ENCODE measurements around the gene PLP2.
A peak's percentile ranks its signal among the peaks of the same experiment; 100 is the strongest.
"Not testable (repeated sequence)": the region's sequence is repeated elsewhere in the genome, so short reads cannot be mapped to it uniquely, and the experiment has no call there.

Gene PLP2

GRCh38 chrX:49164589-49165360 is 6.9 kb upstream of the PLP2 start:
- H3K4me1 ChIP-seq (ENCODE audit: control insufficient read depth, low read depth, low read length) = peaks cover 6% of the 10 kb centered on the region
- H3K4me3 ChIP-seq (ENCODE audit: low read length) = no peak overlapping the region
- no peaks in the 10 kb centered on the region for H3K36me3 ChIP-seq (ENCODE audit: control insufficient read depth, low read depth, low read length)
- H3K27me3 ChIP-seq (ENCODE audit: control insufficient read depth, insufficient read depth, low read length) = peaks cover 22% of the 10 kb centered on the region
- H3K27ac ChIP-seq (ENCODE audit: low read length) = no peak overlapping the region
- H3K9ac ChIP-seq (ENCODE audit: low read length) = no peak overlapping the region
- no peaks in the 10 kb centered on the region for H3K9me3 ChIP-seq (ENCODE audit: control insufficient read depth, low read depth, low read length)

GRCh38 chrX:49165901-49166881 is 5.5 kb upstream of the PLP2 start:
- Histone ChIP-seq H3K4me1 (ENCODE audit: control insufficient read depth, low read depth, low read length) (peaks cover 6% of the 10 kb centered on the region), H3K27me3 (ENCODE audit: control insufficient read depth, insufficient read depth, low read length) (peaks cover 27% of the 10 kb centered on the region), H3K9ac (ENCODE audit: low read length) (no peak overlapping the region), H3K9me3 (ENCODE audit: control insufficient read depth, low read depth, low read length) (no peaks in the 10 kb centered on the region), H3K36me3 (ENCODE audit: control insufficient read depth, low read depth, low read length) (no peaks in the 10 kb centered on the region), H3K27ac (ENCODE audit: low read length) (no peak overlapping the region), H3K4me3 (ENCODE audit: low read length) (peak overlapping the region; percentile 52)

GRCh38 chrX:49166914-49167739 is 4.6 kb upstream of the PLP2 start:
- Histone ChIP-seq H3K27me3 (ENCODE audit: control insufficient read depth, insufficient read depth, low read length) (peaks cover 29% of the 10 kb centered on the region), H3K4me1 (ENCODE audit: control insufficient read depth, low read depth, low read length) (peaks cover 6% of the 10 kb centered on the region), H3K9me3 (ENCODE audit: control insufficient read depth, low read depth, low read length) (no peaks in the 10 kb centered on the region), H3K27ac (ENCODE audit: low read length) (no peak overlapping the region), H3K4me3 (ENCODE audit: low read length) (peak overlapping the region; percentile 52), H3K36me3 (ENCODE audit: control insufficient read depth, low read depth, low read length) (no peaks in the 10 kb centered on the region), H3K9ac (ENCODE audit: low read length) (no peak overlapping the region)

GRCh38 chrX:49167740-49168108 is 4.0 kb upstream of the PLP2 start:
- Histone ChIP-seq H3K36me3 (ENCODE audit: control insufficient read depth, low read depth, low read length) (no peaks in the 10 kb centered on the region), H3K4me3 (ENCODE audit: low read length) (peak overlapping the region; percentile 52), H3K4me1 (ENCODE audit: control insufficient read depth, low read depth, low read length) (peaks cover 6% of the 10 kb centered on the region), H3K9ac (ENCODE audit: low read length) (no peak overlapping the region), H3K9me3 (ENCODE audit: control insufficient read depth, low read depth, low read length) (no peaks in the 10 kb centered on the region), H3K27ac (ENCODE audit: low read length) (no peak overlapping the region), H3K27me3 (ENCODE audit: control insufficient read depth, insufficient read depth, low read length) (peaks cover 29% of the 10 kb centered on the region)

- H3K36me3 ChIP-seq (ENCODE audit: control insufficient read depth, low read depth, low read length) = no peaks in the 10 kb centered on the region
- H3K4me1 ChIP-seq (ENCODE audit: control insufficient read depth, low read depth, low read length) = peaks cover 6% of the 10 kb centered on the region
- no peak overlapping the region for H3K27ac ChIP-seq (ENCODE audit: low read length)
- H3K27me3 ChIP-seq (ENCODE audit: control insufficient read depth, insufficient read depth, low read length) = peaks cover 27% of the 10 kb centered on the region
- no peaks in the 10 kb centered on the region for H3K9me3 ChIP-seq (ENCODE audit: control insufficient read depth, low read depth, low read length)
- peak overlapping the region; percentile 41 for H3K4me3 ChIP-seq (ENCODE audit: low read length)
- H3K9ac ChIP-seq (ENCODE audit: low read length) = no peak overlapping the region
These were observed 632 bp downstream of the PLP2 start for GRCh38 chrX:49172280-49172780.

GRCh38 chrX:49173544-49173943 is 1.8 kb downstream of the PLP2 start:
- not testable (repeated sequence) for H3K36me3 ChIP-seq (ENCODE audit: control insufficient read depth, low read depth, low read length); H3K27ac ChIP-seq (ENCODE audit: low read length); H3K4me3 ChIP-seq (ENCODE audit: low read length); H3K9ac ChIP-seq (ENCODE audit: low read length); H3K9me3 ChIP-seq (ENCODE audit: control insufficient read depth, low read depth, low read length); H3K4me1 ChIP-seq (ENCODE audit: control insufficient read depth, low read depth, low read length)
- peaks cover 27% of the 10 kb centered on the region for H3K27me3 ChIP-seq (ENCODE audit: control insufficient read depth, insufficient read depth, low read length)

DNA sequence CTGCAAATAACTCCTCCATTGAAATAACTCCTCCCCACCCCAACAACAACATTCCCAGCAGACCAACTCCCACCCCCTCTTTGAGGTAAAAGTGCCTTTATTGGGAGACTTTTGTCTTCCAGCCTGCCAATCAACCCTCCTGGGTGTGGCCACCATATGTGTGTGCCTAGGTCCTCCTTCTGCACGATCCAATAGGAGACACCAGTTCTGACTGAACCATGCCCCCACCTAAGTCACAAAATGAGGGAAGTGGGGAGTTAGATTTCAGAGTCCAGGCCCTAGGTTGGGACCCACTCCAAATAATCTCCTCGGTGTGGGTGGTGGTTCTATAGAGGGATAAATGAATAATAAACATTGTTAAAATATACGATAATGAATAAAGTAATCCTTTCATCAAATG is 3.0 kb downstream of the PLP2 start:
- no peaks in the 10 kb centered on the region for H3K4me1 ChIP-seq (ENCODE audit: control insufficient read depth, low read depth, low read length)
- no peak overlapping the region for H3K4me3 ChIP-seq (ENCODE audit: low read length)
- peaks cover 5% of the 10 kb centered on the region for H3K36me3 ChIP-seq (ENCODE audit: control insufficient read depth, low read depth, low read length)
- no peak overlapping the region for H3K27ac ChIP-seq (ENCODE audit: low read length)
- H3K9me3 ChIP-seq (ENCODE audit: control insufficient read depth, low read depth, low read length) = peaks cover 4% of the 10 kb centered on the region
- H3K27me3 ChIP-seq (ENCODE audit: control insufficient read depth, insufficient read depth, low read length) = peaks cover 27% of the 10 kb centered on the region
- no peak overlapping the region for H3K9ac ChIP-seq (ENCODE audit: low read length)

DNA sequence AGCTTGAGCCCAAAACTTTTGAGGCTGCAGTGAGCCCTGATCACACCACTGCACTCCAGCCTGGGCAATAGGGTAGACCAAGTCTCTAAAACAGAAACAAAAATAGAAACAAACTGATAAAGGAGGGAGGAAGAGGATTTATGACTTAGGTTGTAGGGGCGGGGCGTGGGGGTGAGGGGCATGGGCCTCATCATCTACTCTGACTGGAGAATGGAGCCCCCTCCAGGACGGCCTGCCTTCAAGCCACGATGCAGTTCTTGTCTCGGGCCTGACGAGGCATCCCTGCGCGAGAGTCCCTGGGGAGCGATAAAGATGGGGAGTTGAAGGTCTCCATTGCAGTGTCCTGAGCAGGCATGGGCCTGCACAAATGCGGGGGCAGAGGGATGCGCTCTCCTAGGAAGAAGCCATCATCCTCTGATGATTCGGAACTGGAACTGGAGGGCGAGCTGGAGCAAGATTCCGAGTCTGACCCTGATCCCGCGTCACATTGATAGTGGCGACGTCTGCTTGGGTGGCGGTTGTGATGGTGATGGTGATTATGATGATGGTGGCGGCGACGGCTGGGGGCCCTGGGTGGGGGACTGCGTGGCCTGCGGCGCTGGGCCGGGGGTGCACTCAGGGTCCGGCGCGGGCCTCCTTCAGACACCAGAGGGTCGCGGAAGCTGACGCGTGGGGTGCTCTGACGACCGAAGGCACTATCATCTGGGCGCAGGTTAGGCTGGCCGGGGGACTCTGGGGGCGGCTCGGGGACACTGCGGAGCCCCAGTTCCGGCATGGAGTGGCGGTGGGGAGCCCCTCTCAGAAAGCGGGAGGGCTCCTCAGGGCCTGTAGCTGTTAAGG is 4.0 kb downstream of the PLP2 start:
- H3K4me3 ChIP-seq (ENCODE audit: low read length) = no peak overlapping the region
- no peak overlapping the region for H3K27ac ChIP-seq (ENCODE audit: low read length)
- H3K27me3 ChIP-seq (ENCODE audit: control insufficient read depth, insufficient read depth, low read length) = peaks cover 27% of the 10 kb centered on the region
- H3K9me3 ChIP-seq (ENCODE audit: control insufficient read depth, low read depth, low read length) = peaks cover 7% of the 10 kb centered on the region
- no peaks in the 10 kb centered on the region for H3K4me1 ChIP-seq (ENCODE audit: control insufficient read depth, low read depth, low read length)
- no peak overlapping the region for H3K9ac ChIP-seq (ENCODE audit: low read length)
- peaks cover 5% of the 10 kb centered on the region for H3K36me3 ChIP-seq (ENCODE audit: control insufficient read depth, low read depth, low read length)

DNA sequence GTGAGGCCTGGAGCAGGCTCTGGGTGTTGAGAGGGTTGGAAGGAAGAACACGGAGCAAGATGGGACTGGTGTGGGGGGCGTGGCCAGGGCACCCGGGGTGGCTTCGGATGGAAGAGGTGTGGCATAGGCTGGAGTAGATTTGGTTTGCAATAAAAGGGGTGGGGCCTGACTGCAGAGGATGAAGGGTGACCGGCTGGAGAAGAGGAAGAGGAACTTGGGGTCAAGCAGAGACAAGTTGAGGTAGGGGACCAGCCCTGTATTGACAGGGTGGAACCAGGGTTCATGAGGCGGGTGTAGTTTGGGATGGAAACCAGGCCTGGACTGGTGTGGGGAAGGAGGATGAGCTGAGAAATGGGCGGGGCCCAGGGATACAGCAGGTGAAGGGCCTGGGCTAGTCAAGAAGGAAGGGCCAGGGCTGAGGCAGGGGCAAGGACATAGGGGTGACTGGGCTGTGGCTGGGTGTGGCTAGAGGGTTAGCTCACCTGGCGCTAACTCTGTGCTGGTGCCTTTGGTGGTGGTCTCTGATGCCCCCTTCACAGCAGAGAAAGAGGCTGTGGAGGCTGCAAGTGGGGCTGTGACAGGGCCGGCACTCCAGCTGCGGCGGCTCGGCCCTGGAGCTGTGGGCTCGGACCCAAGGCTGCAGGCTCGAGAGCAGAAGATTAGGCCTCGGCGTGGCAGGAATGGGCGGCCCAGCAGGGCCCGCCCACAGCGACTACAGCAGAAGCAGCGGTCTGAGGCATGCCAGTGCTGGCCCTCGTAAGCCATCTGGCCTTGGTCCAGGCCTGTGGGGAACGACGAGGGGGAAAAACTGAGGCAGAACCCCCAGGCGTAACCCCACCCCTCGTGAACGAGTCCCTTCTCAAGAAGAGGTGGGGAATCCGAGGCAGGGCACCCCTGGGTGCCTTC is 5.0 kb downstream of the PLP2 start:
- Histone ChIP-seq H3K36me3 (ENCODE audit: control insufficient read depth, low read depth, low read length) (peaks cover 5% of the 10 kb centered on the region), H3K4me3 (ENCODE audit: low read length) (no peak overlapping the region), H3K4me1 (ENCODE audit: control insufficient read depth, low read depth, low read length) (no peaks in the 10 kb centered on the region), H3K27me3 (ENCODE audit: control insufficient read depth, insufficient read depth, low read length) (peaks cover 17% of the 10 kb centered on the region), H3K9me3 (ENCODE audit: control insufficient read depth, low read depth, low read length) (peaks cover 7% of the 10 kb centered on the region), H3K9ac (ENCODE audit: low read length) (no peak overlapping the region), H3K27ac (ENCODE audit: low read length) (no peak overlapping the region)

DNA sequence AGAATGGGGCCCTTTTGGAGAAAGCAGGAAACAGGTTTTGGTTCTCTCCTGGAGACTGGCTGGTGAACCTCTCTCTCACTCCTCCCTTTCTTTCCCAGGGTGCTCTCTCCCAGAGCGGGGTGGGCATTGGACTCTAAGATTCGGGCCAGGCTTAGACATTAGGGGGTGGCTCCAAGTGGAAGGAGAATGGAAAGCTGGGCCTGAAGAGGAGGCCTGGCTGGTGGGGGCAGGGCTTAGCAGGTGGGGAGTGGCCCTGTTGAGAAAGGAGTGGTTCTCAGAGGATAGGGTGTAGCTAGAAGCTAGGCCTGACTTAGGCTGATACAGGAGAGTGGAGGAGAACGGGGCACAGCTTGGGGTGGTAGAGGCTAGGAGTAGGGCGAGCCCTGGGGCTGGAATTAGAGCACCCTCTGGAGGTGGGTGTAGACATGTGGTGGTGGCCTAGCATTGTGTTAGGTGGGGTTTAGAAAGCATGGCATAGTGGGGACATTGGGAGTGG is 5.7 kb downstream of the PLP2 start:
- no peak overlapping the region for H3K9ac ChIP-seq (ENCODE audit: low read length)
- H3K9me3 ChIP-seq (ENCODE audit: control insufficient read depth, low read depth, low read length) = peaks cover 7% of the 10 kb centered on the region
- H3K27ac ChIP-seq (ENCODE audit: low read length) = no peak overlapping the region
- H3K4me1 ChIP-seq (ENCODE audit: control insufficient read depth, low read depth, low read length) = no peaks in the 10 kb centered on the region
- peaks cover 10% of the 10 kb centered on the region for H3K27me3 ChIP-seq (ENCODE audit: control insufficient read depth, insufficient read depth, low read length)
- H3K36me3 ChIP-seq (ENCODE audit: control insufficient read depth, low read depth, low read length) = peaks cover 5% of the 10 kb centered on the region
- H3K4me3 ChIP-seq (ENCODE audit: low read length) = no peak overlapping the region
